Osteocyte (in vitro differentiated cells): ENCODE results near the gene SOX14. TPM values are rescaled to one million over a fixed set of nuclear protein-coding genes. Genes with fewer than 3 reads are reported as not detected.

Source experiments
- DNase-seq: peaks from one replicate; pipeline ENCODE4 v3.0.0; 2021; ENCODE audit warnings: mixed read lengths; ENCODE audit not compliant: unreplicated experiment; ENCODE audit errors: extremely low spot score
- H3K27ac Mint-ChIP-seq: one replicate; pipeline ENCODE4 v1.8.0; 2021; ENCODE audit warnings: mild to moderate bottlenecking, mixed read lengths; ENCODE audit not compliant: unreplicated experiment
- H3K27me3 Mint-ChIP-seq: one replicate; pipeline ENCODE4 v1.8.0; 2021; ENCODE audit warnings: mixed read lengths; ENCODE audit not compliant: unreplicated experiment
- H3K36me3 Mint-ChIP-seq: one replicate; pipeline ENCODE4 v1.8.0; 2021; ENCODE audit warnings: mixed read lengths; ENCODE audit not compliant: unreplicated experiment
- H3K4me1 Mint-ChIP-seq: one replicate; pipeline ENCODE4 v1.8.0; 2021; ENCODE audit warnings: mixed read lengths; ENCODE audit not compliant: unreplicated experiment
- H3K4me3 Mint-ChIP-seq: one replicate; pipeline ENCODE4 v1.8.0; 2021; ENCODE audit warnings: mild to moderate bottlenecking, moderate library complexity, mixed read lengths; ENCODE audit not compliant: unreplicated experiment
- H3K9me3 Mint-ChIP-seq: one replicate; pipeline ENCODE4 v1.8.0; 2021; ENCODE audit warnings: mixed read lengths; ENCODE audit not compliant: unreplicated experiment
- total RNA-seq: library from RNA; stranded (reverse); gene quantifications from 2 replicates; pipeline ENCODE4 v1.2.1, GENCODE V29; 2021
- TF ChIP-seq, protein P1 (sequence below): fragments of 200-600 bp; sonication (generic); IDR thresholded peaks from 2 replicates; pipeline ENCODE4 v1.5.0; 2021; ENCODE audit warnings: antibody characterized with exemption, mild to moderate bottlenecking, moderate library complexity

SOX14 gene
- total RNA-seq, 1 donor from 2014 or later: not detected

DNA sequence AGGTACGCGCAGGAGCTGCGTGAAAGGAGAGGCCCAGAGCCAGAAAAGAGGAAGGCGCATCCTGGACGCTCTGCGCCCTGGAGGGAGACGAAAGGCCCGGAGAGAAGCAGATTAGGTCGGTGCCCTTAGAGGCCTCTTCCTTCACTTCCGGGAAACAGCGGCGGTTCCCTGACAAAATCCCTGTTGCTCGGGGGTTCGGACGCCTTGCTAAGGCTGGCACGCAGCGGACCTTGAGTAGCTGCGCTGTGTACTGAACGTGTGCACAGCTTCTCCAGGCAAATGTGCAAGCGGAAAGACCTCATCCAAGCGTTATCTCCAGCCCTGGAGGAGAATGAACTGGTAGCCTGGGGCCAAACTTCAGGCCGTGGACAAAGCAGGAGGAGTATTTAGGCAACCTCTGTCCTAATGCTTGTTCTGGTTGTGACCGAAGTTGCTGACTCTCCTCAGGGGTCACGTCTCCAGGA, 3.0 kb upstream of the SOX14 start:
- Mint-ChIP-seq H3K4me1 (peaks cover 14% of the 10 kb centered on the region), H3K27ac (no peak overlapping the region), H3K27me3 (peaks cover 61% of the 10 kb centered on the region), H3K4me3 (no peak overlapping the region), H3K36me3 (no peaks in the 10 kb centered on the region), H3K9me3 (no peaks in the 10 kb centered on the region)
- TF ChIP-seq, protein P1, sequence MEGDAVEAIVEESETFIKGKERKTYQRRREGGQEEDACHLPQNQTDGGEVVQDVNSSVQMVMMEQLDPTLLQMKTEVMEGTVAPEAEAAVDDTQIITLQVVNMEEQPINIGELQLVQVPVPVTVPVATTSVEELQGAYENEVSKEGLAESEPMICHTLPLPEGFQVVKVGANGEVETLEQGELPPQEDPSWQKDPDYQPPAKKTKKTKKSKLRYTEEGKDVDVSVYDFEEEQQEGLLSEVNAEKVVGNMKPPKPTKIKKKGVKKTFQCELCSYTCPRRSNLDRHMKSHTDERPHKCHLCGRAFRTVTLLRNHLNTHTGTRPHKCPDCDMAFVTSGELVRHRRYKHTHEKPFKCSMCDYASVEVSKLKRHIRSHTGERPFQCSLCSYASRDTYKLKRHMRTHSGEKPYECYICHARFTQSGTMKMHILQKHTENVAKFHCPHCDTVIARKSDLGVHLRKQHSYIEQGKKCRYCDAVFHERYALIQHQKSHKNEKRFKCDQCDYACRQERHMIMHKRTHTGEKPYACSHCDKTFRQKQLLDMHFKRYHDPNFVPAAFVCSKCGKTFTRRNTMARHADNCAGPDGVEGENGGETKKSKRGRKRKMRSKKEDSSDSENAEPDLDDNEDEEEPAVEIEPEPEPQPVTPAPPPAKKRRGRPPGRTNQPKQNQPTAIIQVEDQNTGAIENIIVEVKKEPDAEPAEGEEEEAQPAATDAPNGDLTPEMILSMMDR: no peak
- DNase-seq: no peak

DNA sequence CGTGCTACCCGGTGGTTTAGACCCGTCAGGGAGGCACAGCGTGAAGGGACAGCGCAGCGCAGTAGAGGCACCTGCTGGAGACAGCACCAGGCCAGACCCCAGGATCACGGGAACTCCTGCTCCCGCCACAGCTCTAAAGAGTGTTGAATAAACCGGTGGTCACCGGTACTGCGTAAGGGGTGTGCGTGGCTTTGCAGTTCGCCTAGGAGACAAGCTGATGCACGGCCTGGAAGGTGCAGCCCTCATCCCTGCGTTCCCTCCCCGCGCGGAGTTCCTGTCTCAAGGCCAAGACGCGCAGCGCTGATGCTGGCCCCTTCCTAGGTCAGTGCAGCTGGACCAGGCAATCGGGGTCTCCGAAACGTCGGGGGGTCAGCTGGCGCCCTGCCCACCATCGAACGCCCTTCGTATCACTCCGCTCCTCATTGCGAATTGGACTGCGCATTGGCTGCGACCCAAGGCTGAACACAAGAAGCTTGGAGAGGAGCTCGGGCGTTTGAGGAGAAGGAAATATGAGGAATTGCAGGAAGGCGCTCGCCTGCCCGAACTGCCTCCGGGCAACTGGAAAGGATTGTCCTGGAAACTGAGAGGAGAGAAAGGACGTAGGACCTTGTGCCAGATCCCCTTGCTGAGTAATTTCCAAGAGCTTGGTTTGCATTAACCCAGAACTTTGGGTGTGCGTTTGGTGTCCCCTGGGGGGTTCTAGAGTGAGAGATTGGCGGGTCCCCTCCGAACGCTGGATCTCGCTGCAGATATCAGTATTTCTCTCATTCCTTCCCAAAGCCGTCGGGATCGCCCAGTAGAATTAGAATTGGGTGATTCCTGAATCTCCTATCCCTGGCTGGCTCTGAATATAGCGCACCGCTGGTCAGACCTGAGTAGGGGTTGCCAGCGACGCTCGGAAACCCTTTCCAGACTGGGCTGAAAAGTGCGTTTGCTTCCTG, 2.3 kb upstream of the SOX14 start:
- H3K9me3 Mint-ChIP-seq: no peaks in the 10 kb centered on the region
- H3K36me3 Mint-ChIP-seq: no peaks in the 10 kb centered on the region
- TF ChIP-seq, protein P1: no peak
- peaks cover 14% of the 10 kb centered on the region for H3K4me1 Mint-ChIP-seq
- H3K4me3 Mint-ChIP-seq: no peak overlapping the region
- peaks cover 68% of the 10 kb centered on the region for H3K27me3 Mint-ChIP-seq
- H3K27ac Mint-ChIP-seq: no peak overlapping the region
- no peak for DNase-seq

DNA sequence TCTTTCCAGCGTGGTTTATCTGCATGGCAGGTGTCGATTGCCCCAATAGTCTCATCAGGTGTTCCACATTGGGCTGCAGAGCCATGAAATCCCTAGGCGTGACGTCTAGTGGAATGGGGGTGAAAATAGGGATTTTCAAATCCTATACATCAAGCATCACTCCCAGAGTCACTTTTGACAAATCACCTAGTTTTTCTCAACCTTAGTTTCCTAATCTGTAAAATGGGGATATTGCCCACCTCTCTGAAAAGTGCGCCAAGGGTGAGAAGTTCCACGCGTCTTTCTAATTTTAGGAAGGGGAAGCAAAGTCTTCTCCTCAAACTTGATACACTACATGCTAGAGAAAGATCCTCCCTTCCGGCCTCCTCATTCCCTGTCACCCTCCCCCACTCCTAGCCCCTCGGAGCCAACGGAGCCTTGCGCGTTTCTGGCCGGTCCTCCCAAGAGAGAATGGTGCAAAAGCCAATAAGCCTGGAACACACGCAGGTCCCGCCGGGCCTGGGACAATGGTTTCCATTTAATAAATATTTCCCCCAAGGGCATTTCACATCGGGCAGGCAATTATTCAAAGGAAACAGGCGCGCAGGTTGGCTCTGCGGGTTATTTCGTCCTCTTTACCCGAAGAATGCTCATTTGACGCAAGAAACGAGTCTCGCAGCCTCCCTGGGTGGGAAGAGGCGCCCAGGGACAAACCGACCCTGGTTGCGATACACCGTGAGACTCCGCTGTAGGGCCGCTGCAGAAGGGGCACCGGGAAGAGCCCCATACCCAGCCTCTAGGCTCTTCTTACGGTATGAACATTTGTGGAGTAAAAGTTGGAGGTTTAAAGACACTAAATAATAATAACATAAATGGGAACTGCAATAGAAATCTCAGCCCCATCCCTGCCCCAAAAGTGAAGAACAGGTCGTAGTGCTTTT, 1.2 kb upstream of the SOX14 start:
- peaks cover 79% of the 10 kb centered on the region for H3K27me3 Mint-ChIP-seq
- peak overlapping the region; percentile 44 for H3K4me3 Mint-ChIP-seq
- no peak for DNase-seq
- no peaks in the 10 kb centered on the region for H3K36me3 Mint-ChIP-seq
- no peak overlapping the region for H3K27ac Mint-ChIP-seq
- no peaks in the 10 kb centered on the region for H3K9me3 Mint-ChIP-seq
- TF ChIP-seq, protein P1: no peak
- H3K4me1 Mint-ChIP-seq: peaks cover 21% of the 10 kb centered on the region

DNA sequence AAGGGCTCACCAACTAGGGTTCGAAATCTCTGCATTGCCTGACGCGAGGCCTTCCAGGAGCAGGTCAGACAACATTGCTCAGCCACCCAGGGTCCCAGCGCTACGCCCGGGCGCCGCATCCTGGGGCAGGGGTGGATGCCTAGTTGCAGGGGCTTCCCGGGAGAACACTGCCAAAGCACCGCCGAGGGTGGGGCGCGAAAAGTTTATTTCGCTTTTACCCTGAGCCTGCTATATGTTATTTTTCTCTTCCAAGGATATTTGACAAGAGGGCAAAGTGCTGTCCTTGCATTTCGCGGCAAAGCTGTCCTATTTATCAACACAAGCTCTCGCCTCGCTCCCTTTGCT, 549 bp upstream of the SOX14 start:
- DNase-seq: no peak
- Mint-ChIP-seq H3K27me3 (peaks cover 83% of the 10 kb centered on the region), H3K27ac (no peak overlapping the region), H3K4me3 (peak overlapping the region; percentile 44), H3K36me3 (no peaks in the 10 kb centered on the region), H3K4me1 (peaks cover 27% of the 10 kb centered on the region), H3K9me3 (no peaks in the 10 kb centered on the region)
- TF ChIP-seq, protein P1: no peak
